Measurements from ENCODE around the gene KCNMA1. TPM values are rescaled to one million over a fixed set of nuclear protein-coding genes. Genes with fewer than 3 reads are reported as not detected.

The KCNMA1 gene
- total RNA-seq, 1 donor, result 77.8 TPM

DNA sequence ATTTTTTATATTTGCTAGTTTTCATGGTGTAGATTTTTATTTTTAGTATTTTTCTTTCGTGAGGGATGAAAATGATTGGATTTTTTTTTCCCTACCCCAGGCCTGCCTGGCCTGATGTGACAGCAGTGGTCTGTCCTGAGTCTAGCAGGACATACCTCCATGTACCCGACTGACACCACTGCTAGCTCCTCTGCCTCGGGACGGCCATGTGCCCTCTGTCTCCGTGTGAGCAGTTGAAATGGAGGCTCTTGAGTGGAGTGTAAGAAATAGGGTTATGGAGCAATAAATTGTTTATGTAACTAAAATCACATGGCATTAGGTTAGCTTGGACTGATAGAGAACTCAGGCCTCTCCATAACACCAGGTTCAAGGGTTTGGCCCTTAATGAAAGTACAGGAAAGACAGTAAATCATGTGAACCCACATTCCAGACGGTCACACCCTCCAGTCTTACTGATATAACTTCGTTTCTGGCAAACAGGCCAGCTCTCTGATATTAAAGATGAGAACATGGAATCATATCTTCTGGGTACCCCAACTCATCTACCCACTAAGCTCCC, 734.1 kb downstream of the KCNMA1 start:
- Histone ChIP-seq H2AFZ (ENCODE audit: low read length) (no peak overlapping the region), H3K4me2 (ENCODE audit: insufficient read depth, low read length) (no peak overlapping the region), H3K27me3 (ENCODE audit: insufficient read depth, low read length) (no peaks in the 10 kb centered on the region), H4K20me1 (ENCODE audit: insufficient read depth, low read length) (no peaks in the 10 kb centered on the region), H3K9me3 (ENCODE audit: low read depth, low read length) (no peaks in the 10 kb centered on the region), H3K4me1 (ENCODE audit: insufficient read depth, low read length) (no peaks in the 10 kb centered on the region), H3K27ac (ENCODE audit: low read depth, low read length) (no peak overlapping the region), H3K79me2 (ENCODE audit: insufficient read depth, low read length) (no peaks in the 10 kb centered on the region), H3K36me3 (ENCODE audit: insufficient read depth, low read length) (no peaks in the 10 kb centered on the region), H3K4me3 (ENCODE audit: insufficient read depth, low read length) (no peak overlapping the region)
- DNase-seq (ENCODE audit: insufficient read length, low spot score, missing footprints), result no peak
- TF ChIP-seq, protein P1, sequence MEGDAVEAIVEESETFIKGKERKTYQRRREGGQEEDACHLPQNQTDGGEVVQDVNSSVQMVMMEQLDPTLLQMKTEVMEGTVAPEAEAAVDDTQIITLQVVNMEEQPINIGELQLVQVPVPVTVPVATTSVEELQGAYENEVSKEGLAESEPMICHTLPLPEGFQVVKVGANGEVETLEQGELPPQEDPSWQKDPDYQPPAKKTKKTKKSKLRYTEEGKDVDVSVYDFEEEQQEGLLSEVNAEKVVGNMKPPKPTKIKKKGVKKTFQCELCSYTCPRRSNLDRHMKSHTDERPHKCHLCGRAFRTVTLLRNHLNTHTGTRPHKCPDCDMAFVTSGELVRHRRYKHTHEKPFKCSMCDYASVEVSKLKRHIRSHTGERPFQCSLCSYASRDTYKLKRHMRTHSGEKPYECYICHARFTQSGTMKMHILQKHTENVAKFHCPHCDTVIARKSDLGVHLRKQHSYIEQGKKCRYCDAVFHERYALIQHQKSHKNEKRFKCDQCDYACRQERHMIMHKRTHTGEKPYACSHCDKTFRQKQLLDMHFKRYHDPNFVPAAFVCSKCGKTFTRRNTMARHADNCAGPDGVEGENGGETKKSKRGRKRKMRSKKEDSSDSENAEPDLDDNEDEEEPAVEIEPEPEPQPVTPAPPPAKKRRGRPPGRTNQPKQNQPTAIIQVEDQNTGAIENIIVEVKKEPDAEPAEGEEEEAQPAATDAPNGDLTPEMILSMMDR (IDR thresholded peaks at IDR 0.05; ENCODE audit: extremely low read depth, low read depth, low read length), result no peak

DNA sequence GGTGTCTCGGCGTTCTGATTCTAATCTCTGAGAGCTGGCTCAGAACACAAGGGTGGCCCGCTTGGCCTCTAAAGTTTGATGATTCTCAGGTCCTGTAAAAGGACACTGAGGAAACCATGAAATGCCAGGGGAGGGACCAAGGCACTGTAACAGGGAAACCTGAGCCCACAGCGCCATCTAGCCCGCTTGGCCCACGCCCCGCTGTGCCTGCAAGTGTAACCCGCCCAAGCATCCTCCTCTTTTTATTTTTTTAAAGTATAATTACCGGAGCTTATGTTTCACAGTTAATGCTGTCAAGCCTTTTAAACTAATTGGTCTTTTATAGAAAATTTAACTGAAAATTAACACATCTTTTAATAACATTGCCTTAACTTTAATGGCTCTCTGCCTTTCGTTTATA, 734.7 kb downstream of the KCNMA1 start:
- H3K9me3 ChIP-seq (ENCODE audit: low read depth, low read length), result no peaks in the 10 kb centered on the region
- no peak overlapping the region for H3K4me2 ChIP-seq (ENCODE audit: insufficient read depth, low read length)
- H3K27me3 ChIP-seq (ENCODE audit: insufficient read depth, low read length), result no peaks in the 10 kb centered on the region
- H4K20me1 ChIP-seq (ENCODE audit: insufficient read depth, low read length), result no peaks in the 10 kb centered on the region
- no peak overlapping the region for H2AFZ ChIP-seq (ENCODE audit: low read length)
- no peak for DNase-seq (ENCODE audit: insufficient read length, low spot score, missing footprints)
- no peaks in the 10 kb centered on the region for H3K79me2 ChIP-seq (ENCODE audit: insufficient read depth, low read length)
- H3K4me3 ChIP-seq (ENCODE audit: insufficient read depth, low read length), result no peak overlapping the region
- no peaks in the 10 kb centered on the region for H3K36me3 ChIP-seq (ENCODE audit: insufficient read depth, low read length)
- H3K4me1 ChIP-seq (ENCODE audit: insufficient read depth, low read length), result no peaks in the 10 kb centered on the region
- TF ChIP-seq, protein P1 (IDR thresholded peaks at IDR 0.05; ENCODE audit: extremely low read depth, low read depth, low read length), result peak; percentile 14
- no peak overlapping the region for H3K27ac ChIP-seq (ENCODE audit: low read depth, low read length)

DNA sequence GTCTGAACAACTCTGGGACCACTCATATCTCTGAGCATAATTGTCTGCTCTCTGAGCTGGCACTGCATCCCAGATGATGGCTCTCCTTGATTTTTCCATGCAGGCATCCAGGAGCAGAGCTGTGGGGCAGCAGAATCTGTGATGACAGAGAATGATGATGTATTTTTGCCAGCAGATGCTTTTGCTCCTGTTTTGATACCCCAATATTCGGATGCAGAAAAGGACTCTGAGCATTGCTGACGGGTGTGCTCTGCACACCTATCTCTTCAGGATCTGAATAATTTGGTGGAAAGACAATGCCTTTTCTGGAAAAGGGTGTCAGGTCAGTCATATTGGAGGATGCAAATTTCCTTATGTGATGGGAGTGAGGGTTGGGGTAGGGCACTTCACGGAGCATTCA, 735.9 kb downstream of the KCNMA1 start:
- H3K27me3 ChIP-seq (ENCODE audit: insufficient read depth, low read length), result no peaks in the 10 kb centered on the region
- no peaks in the 10 kb centered on the region for H3K79me2 ChIP-seq (ENCODE audit: insufficient read depth, low read length)
- H2AFZ ChIP-seq (ENCODE audit: low read length), result no peak overlapping the region
- no peaks in the 10 kb centered on the region for H4K20me1 ChIP-seq (ENCODE audit: insufficient read depth, low read length)
- no peaks in the 10 kb centered on the region for H3K9me3 ChIP-seq (ENCODE audit: low read depth, low read length)
- no peaks in the 10 kb centered on the region for H3K36me3 ChIP-seq (ENCODE audit: insufficient read depth, low read length)
- DNase-seq (ENCODE audit: insufficient read length, low spot score, missing footprints), result peak; percentile 56
- H3K4me2 ChIP-seq (ENCODE audit: insufficient read depth, low read length), result no peak overlapping the region
- H3K4me3 ChIP-seq (ENCODE audit: insufficient read depth, low read length), result no peak overlapping the region
- TF ChIP-seq, protein P1 (IDR thresholded peaks at IDR 0.05; ENCODE audit: extremely low read depth, low read depth, low read length), result no peak
- H3K27ac ChIP-seq (ENCODE audit: low read depth, low read length), result no peak overlapping the region
- H3K4me1 ChIP-seq (ENCODE audit: insufficient read depth, low read length), result no peaks in the 10 kb centered on the region

DNA sequence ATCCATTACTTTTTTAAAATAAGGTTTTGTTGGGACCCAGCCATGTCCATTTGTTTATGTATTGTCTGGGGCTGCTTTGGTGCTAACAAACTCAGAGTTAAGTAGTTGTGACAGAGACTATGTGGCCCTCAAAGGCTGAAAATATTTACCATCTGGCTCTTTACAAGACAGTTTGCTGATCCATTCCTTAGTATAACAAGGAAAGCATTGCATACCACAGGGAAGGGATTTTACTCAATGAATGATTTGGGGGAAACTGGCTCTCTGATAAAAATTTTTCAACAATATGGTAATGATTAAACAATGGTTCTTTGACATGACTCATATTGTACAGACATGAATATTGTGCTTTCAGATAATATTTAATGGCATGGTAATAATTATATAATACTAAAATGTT, 738.1 kb downstream of the KCNMA1 start:
- no peak overlapping the region for H2AFZ ChIP-seq (ENCODE audit: low read length)
- no peak for DNase-seq (ENCODE audit: insufficient read length, low spot score, missing footprints)
- H3K27ac ChIP-seq (ENCODE audit: low read depth, low read length), result no peak overlapping the region
- H3K27me3 ChIP-seq (ENCODE audit: insufficient read depth, low read length), result no peaks in the 10 kb centered on the region
- H3K4me2 ChIP-seq (ENCODE audit: insufficient read depth, low read length), result no peak overlapping the region
- no peak overlapping the region for H3K4me3 ChIP-seq (ENCODE audit: insufficient read depth, low read length)
- TF ChIP-seq, protein P1 (IDR thresholded peaks at IDR 0.05; ENCODE audit: extremely low read depth, low read depth, low read length), result no peak
- H4K20me1 ChIP-seq (ENCODE audit: insufficient read depth, low read length), result no peaks in the 10 kb centered on the region
- no peaks in the 10 kb centered on the region for H3K4me1 ChIP-seq (ENCODE audit: insufficient read depth, low read length)
- no peaks in the 10 kb centered on the region for H3K36me3 ChIP-seq (ENCODE audit: insufficient read depth, low read length)
- no peaks in the 10 kb centered on the region for H3K9me3 ChIP-seq (ENCODE audit: low read depth, low read length)
- H3K79me2 ChIP-seq (ENCODE audit: insufficient read depth, low read length), result no peaks in the 10 kb centered on the region

Measured in osteoblast (primary cell).